Neural cell (in vitro differentiated cells): ENCODE measurements around the gene RSKR. TPM values are rescaled to one million over a fixed set of nuclear protein-coding genes. Genes with fewer than 3 reads are reported as not detected.
A peak's percentile ranks its signal among the peaks of the same experiment; 100 is the strongest.

Source experiments
- H2AFZ ChIP-seq: fragments of 200-600, 300-800 bp; sonication (generic), shearing (Covaris generic); 2 replicates; pipeline ENCODE4 v1.6.0; 2014; ENCODE audit warnings: low read depth, mild to moderate bottlenecking, antibody characterized with exemption, low read length, moderate library complexity
- H3F3A ChIP-seq: fragments of 200-600 bp; shearing (Covaris generic); 2 replicates; pipeline ENCODE4 v1.6.1; 2016; ENCODE audit warnings: mild to moderate bottlenecking, moderate library complexity, mixed read lengths, antibody characterized with exemption, low read length; ENCODE audit not compliant: insufficient read depth, poor library complexity, severe bottlenecking
- H3K27ac ChIP-seq: fragments of 200-600, 300-800 bp; sonication (generic), shearing (Covaris generic); 2 replicates; pipeline ENCODE4 v1.5.1; 2014; ENCODE audit warnings: mild to moderate bottlenecking, low read length, moderate library complexity
- H3K27me3 ChIP-seq: fragments of 300-800, 200-600 bp; sonication (generic), shearing (Covaris generic); 2 replicates; pipeline ENCODE4 v1.6.0; 2014; ENCODE audit warnings: mild to moderate bottlenecking, low read depth, low read length, moderate library complexity; ENCODE audit not compliant: insufficient read depth
- H3K36me3 ChIP-seq: fragments of 300-800, 200-600 bp; sonication (generic), shearing (Covaris generic); 2 replicates; pipeline ENCODE4 v1.5.1; 2014; ENCODE audit warnings: mild to moderate bottlenecking, antibody characterized with exemption, low read length, moderate library complexity; ENCODE audit not compliant: insufficient read depth
- H3K4me2 ChIP-seq: fragments of 300-800, 200-600 bp; sonication (generic), shearing (Covaris generic); 2 replicates; pipeline ENCODE4 v1.6.0; 2014; ENCODE audit warnings: mild to moderate bottlenecking, low read length
- H3K4me3 ChIP-seq: fragments of 300-800, 200-600 bp; sonication (generic), shearing (Covaris generic); 2 replicates; pipeline ENCODE4 v1.5.1; 2014; ENCODE audit warnings: mild to moderate bottlenecking, low read length, moderate library complexity
- H3K79me2 ChIP-seq: fragments of 200-600 bp; shearing (Covaris generic); replicated peaks from 2 replicates; pipeline ENCODE4 v1.6.0; 2014; ENCODE audit warnings: mild to moderate bottlenecking, low read length, moderate library complexity; ENCODE audit not compliant: insufficient read depth
- H3K9ac ChIP-seq: fragments of 300-800, 200-600 bp; sonication (generic), shearing (Covaris generic); 2 replicates; pipeline ENCODE4 v1.6.1; 2016; ENCODE audit warnings: mild to moderate bottlenecking, low read length, mixed read lengths
- H3K9me2 ChIP-seq: fragments of 200-600 bp; shearing (Covaris generic); 2 replicates; pipeline ENCODE4 v1.6.1; 2016; ENCODE audit warnings: mild to moderate bottlenecking, low read length, mixed read lengths; ENCODE audit not compliant: insufficient read depth
- H3K9me3 ChIP-seq: fragments of 200-600, 300-800 bp; sonication (generic), shearing (Covaris generic); 2 replicates; pipeline ENCODE4 v1.6.1; 2016; ENCODE audit warnings: mild to moderate bottlenecking, mixed run types, low read length, moderate library complexity, mixed read lengths
- H4K20me1 ChIP-seq: fragments of 200-600 bp; shearing (Covaris generic); 2 replicates; pipeline ENCODE4 v1.6.1; 2016; ENCODE audit warnings: mild to moderate bottlenecking, mixed run types; ENCODE audit not compliant: insufficient read depth
- EP300 ChIP-seq: fragments of 450-650 bp; conservative IDR thresholded peaks from 2 replicates; pipeline ENCODE4 v1.6.1; 2014; ENCODE audit warnings: antibody characterized with exemption, mild to moderate bottlenecking, moderate library complexity; ENCODE audit not compliant: poor library complexity, severe bottlenecking
- EZH2 ChIP-seq: fragments of 200-600, 300-800 bp; shearing (Covaris generic), sonication (generic); IDR thresholded peaks from 2 replicates; pipeline ENCODE4 v1.6.1; 2014; ENCODE audit warnings: antibody characterized with exemption, low read length, borderline replicate concordance, mild to moderate bottlenecking; ENCODE audit not compliant: insufficient read depth, poor library complexity, severe bottlenecking
- MXI1 ChIP-seq: fragments of 450-650 bp; conservative IDR thresholded peaks from 2 replicates; pipeline ENCODE4 v1.6.1; 2014; ENCODE audit warnings: antibody characterized with exemption, mild to moderate bottlenecking; ENCODE audit not compliant: poor library complexity, severe bottlenecking
- POLR2AphosphoS5 ChIP-seq: IDR thresholded peaks from 2 replicates; pipeline ENCODE4 v1.6.1; 2012
- RAD21 ChIP-seq: fragments of 450-650 bp; conservative IDR thresholded peaks from 2 replicates; pipeline ENCODE4 v1.6.1; 2014; ENCODE audit warnings: antibody characterized with exemption, mild to moderate bottlenecking, moderate library complexity
- SMC3 ChIP-seq: fragments of 450-650 bp; conservative IDR thresholded peaks from 2 replicates; pipeline ENCODE4 v1.6.1; 2014; ENCODE audit warnings: antibody characterized with exemption, mild to moderate bottlenecking, moderate library complexity; ENCODE audit not compliant: poor library complexity
- TAF1 ChIP-seq: IDR thresholded peaks from 2 replicates; pipeline ENCODE4 v1.6.1; 2012; ENCODE audit warnings: low read depth
- polyA plus RNA-seq: library from polyadenylated mRNA; depleted of rRNA; stranded (reverse); fragments of >200 nt; gene quantifications from 2 replicates; pipeline ENCODE4 v1.2.3, GENCODE V29; 2014
- TF ChIP-seq, protein P1 (sequence below): fragments of 450-650 bp; IDR thresholded peaks from 2 replicates; pipeline ENCODE4 v1.5.1; 2014; ENCODE audit warnings: antibody characterized with exemption, mild to moderate bottlenecking, moderate library complexity; ENCODE audit not compliant: poor library complexity, severe bottlenecking
- TF ChIP-seq, protein P2 (sequence below): IDR thresholded peaks from 2 replicates; pipeline ENCODE4 v1.6.1; 2012; ENCODE audit warnings: borderline replicate concordance

The RSKR gene
- polyA plus RNA-seq, 1 donor from 2014 or later, result 47.5 TPM

DNA sequence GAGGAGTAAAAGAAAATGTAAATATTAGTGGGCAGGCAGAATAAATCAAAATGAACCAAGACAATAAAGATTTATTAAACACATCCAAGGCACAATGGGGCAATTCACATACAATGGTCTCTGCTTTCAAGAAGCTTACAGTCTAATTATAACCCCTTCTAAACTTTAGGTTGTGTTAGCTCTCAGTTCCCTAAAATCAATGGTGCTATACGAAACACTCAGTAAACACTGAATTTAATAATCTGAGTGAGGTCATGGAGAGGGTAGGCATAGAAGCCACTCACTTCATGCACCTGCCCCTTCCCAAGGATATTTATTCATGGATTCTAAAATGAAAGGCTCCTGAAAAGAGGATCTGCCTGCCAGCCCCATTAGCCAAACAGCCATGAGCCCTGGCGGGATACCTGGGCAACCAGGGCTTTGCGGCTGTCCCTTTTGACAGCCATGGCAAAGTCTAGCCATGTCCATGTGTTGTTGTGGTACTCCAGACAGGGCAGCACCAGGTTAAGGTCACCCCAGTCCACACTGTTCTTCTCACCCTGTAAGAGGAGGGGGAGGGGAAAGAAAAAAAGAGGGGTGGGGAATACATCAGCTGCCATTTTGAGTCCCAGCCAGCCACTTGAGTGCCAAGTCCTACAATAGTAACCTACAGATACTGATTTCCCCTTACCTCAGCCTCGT lies 1.4 kb upstream of the RSKR start:
- H3K36me3 ChIP-seq, result peaks cover 3% of the 10 kb centered on the region
- H3K27ac ChIP-seq, result no peak overlapping the region
- H3K27me3 ChIP-seq, result no peaks in the 10 kb centered on the region
- H3K79me2 ChIP-seq, result no peaks in the 10 kb centered on the region
- no peaks in the 10 kb centered on the region for H4K20me1 ChIP-seq
- H3K9me3 ChIP-seq, result no peaks in the 10 kb centered on the region
- no peak overlapping the region for H3K4me2 ChIP-seq
- TF ChIP-seq EZH2, result no peak
- TF ChIP-seq, protein P1, sequence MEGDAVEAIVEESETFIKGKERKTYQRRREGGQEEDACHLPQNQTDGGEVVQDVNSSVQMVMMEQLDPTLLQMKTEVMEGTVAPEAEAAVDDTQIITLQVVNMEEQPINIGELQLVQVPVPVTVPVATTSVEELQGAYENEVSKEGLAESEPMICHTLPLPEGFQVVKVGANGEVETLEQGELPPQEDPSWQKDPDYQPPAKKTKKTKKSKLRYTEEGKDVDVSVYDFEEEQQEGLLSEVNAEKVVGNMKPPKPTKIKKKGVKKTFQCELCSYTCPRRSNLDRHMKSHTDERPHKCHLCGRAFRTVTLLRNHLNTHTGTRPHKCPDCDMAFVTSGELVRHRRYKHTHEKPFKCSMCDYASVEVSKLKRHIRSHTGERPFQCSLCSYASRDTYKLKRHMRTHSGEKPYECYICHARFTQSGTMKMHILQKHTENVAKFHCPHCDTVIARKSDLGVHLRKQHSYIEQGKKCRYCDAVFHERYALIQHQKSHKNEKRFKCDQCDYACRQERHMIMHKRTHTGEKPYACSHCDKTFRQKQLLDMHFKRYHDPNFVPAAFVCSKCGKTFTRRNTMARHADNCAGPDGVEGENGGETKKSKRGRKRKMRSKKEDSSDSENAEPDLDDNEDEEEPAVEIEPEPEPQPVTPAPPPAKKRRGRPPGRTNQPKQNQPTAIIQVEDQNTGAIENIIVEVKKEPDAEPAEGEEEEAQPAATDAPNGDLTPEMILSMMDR, result no peak
- no peak for TF ChIP-seq POLR2AphosphoS5
- no peak for TF ChIP-seq RAD21
- TF ChIP-seq, protein P2, sequence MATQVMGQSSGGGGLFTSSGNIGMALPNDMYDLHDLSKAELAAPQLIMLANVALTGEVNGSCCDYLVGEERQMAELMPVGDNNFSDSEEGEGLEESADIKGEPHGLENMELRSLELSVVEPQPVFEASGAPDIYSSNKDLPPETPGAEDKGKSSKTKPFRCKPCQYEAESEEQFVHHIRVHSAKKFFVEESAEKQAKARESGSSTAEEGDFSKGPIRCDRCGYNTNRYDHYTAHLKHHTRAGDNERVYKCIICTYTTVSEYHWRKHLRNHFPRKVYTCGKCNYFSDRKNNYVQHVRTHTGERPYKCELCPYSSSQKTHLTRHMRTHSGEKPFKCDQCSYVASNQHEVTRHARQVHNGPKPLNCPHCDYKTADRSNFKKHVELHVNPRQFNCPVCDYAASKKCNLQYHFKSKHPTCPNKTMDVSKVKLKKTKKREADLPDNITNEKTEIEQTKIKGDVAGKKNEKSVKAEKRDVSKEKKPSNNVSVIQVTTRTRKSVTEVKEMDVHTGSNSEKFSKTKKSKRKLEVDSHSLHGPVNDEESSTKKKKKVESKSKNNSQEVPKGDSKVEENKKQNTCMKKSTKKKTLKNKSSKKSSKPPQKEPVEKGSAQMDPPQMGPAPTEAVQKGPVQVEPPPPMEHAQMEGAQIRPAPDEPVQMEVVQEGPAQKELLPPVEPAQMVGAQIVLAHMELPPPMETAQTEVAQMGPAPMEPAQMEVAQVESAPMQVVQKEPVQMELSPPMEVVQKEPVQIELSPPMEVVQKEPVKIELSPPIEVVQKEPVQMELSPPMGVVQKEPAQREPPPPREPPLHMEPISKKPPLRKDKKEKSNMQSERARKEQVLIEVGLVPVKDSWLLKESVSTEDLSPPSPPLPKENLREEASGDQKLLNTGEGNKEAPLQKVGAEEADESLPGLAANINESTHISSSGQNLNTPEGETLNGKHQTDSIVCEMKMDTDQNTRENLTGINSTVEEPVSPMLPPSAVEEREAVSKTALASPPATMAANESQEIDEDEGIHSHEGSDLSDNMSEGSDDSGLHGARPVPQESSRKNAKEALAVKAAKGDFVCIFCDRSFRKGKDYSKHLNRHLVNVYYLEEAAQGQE, result no peak
- no peak for TF ChIP-seq MXI1
- no peak for TF ChIP-seq TAF1
- H3F3A ChIP-seq, result no peaks in the 10 kb centered on the region
- H3K4me3 ChIP-seq, result no peak overlapping the region
- no peak overlapping the region for H2AFZ ChIP-seq
- H3K9me2 ChIP-seq, result no peaks in the 10 kb centered on the region
- no peak overlapping the region for H3K9ac ChIP-seq

DNA sequence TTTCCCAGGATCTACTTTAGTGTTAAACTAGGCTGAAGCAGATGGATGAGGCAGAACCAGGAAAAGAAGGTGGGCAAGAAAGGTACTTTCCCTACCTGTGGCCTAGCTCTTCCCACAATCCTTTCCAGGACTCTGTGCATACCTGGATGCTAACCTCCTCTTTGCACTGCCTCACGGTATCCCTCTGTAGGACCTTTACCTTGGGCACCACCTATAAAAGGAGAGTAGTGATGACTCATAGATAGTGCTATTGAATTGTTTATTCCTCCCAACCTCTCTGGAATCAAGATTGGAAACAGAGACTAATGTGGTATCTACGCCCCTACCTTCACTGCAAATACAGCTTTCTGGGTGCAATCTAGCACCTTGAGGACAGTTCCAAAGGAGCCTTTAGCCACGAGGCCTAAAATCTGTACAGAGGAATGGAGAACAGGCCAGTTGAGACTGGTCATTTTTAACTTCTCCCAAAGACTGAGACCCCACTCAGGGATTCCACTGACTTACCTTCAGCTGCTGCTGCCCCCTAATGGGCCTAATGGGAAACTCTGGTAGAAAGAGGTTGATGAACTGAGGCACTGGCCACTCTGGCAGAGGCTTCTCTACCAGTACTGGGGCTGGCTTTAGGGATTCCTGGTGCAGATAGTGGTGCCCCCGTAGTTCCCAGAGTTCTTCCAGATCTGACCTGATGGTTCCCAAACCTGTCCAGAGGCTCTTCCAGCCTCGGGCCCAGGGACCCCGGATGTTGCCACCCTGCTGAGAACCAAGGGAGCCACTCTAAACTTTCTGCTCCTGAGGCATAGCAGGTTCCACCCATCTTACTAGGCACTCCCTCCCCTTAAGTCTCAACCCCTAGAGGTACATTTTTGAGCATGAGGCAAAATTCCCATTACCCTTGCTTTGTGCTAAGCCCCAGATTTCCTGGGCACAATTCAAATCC lies 781 bp downstream of the RSKR start:
- Histone ChIP-seq H3K4me3 (no peak overlapping the region), H3K9ac (no peak overlapping the region), H3K4me2 (no peak overlapping the region), H3K9me2 (no peaks in the 10 kb centered on the region), H3K9me3 (no peaks in the 10 kb centered on the region), H4K20me1 (no peaks in the 10 kb centered on the region), H3F3A (no peaks in the 10 kb centered on the region), H3K27ac (no peak overlapping the region), H3K79me2 (no peaks in the 10 kb centered on the region), H3K27me3 (no peaks in the 10 kb centered on the region), H2AFZ (no peak overlapping the region), H3K36me3 (peaks cover 3% of the 10 kb centered on the region)
- TF ChIP-seq MXI1, result no peak
- TF ChIP-seq, protein P2, result no peak
- no peak for TF ChIP-seq EP300
- no peak for TF ChIP-seq POLR2AphosphoS5
- no peak for TF ChIP-seq EZH2
- no peak for TF ChIP-seq TAF1
- TF ChIP-seq RAD21, result peak; percentile 79
- TF ChIP-seq, protein P1, result peak; percentile 84
- peak; percentile 77 for TF ChIP-seq SMC3
